Activated T-cell treated with anti-CD3 and anti-CD28 coated beads, Interleukin-2, amount 50 U/mL, for 4 hours (primary cell): ENCODE data around the gene BCL2L1. TPM values are rescaled to one million over a fixed set of nuclear protein-coding genes. Genes with fewer than 3 reads are reported as not detected.
"Not testable (repeated sequence)": the region's sequence is repeated elsewhere in the genome, so short reads cannot be mapped to it uniquely, and the experiment has no call there.

Experiments used
- ATAC-seq, 2 donors: fragments of 200-7000 bp; cut with Tn5 transposase; one replicate each; pipeline ENCODE4 v1.10.0; 2021
- DNase-seq: peaks from one replicate; pipeline ENCODE4 v3.0.0-alpha.2; 2020
- H3K27me3 Mint-ChIP-seq: one replicate; pipeline ENCODE4 v1.8.0; 2021; ENCODE audit warnings: low read depth, mixed read lengths
- H3K36me3 Mint-ChIP-seq: one replicate; pipeline ENCODE4 v1.8.0; 2022; ENCODE audit warnings: mixed read lengths; ENCODE audit not compliant: insufficient read depth
- H3K4me1 Mint-ChIP-seq: one replicate; pipeline ENCODE4 v1.8.0; 2021; ENCODE audit warnings: low read depth, mixed read lengths
- H3K4me3 Mint-ChIP-seq: one replicate; pipeline ENCODE4 v1.8.0; 2021; ENCODE audit warnings: mild to moderate bottlenecking, moderate library complexity, mixed read lengths
- H3K9me3 Mint-ChIP-seq: one replicate; pipeline ENCODE4 v1.8.0; 2021; ENCODE audit warnings: mixed read lengths
- total RNA-seq, 3 donors: library from RNA; stranded (reverse); gene quantifications; one replicate each; pipeline ENCODE4 v1.2.1, GENCODE V29; 2021

The BCL2L1 gene
- total RNA-seq, 3 donors from 2014 or later = 237 to 274 (median 248) TPM

GRCh38 chr20:31632548-31633338, 89.9 kb downstream of the BCL2L1 start:
- H3K4me1 Mint-ChIP-seq = no peaks in the 10 kb centered on the region
- no peak for DNase-seq
- H3K36me3 Mint-ChIP-seq = no peaks in the 10 kb centered on the region
- no peak for ATAC-seq
- no peaks in the 10 kb centered on the region for H3K27me3 Mint-ChIP-seq
- no peaks in the 10 kb centered on the region for H3K9me3 Mint-ChIP-seq
- H3K4me3 Mint-ChIP-seq = no peak overlapping the region

- H3K4me1 Mint-ChIP-seq = no peaks in the 10 kb centered on the region
- DNase-seq (no peak), ATAC-seq (no peak)
- no peaks in the 10 kb centered on the region for H3K36me3 Mint-ChIP-seq
- no peak overlapping the region for H3K4me3 Mint-ChIP-seq
- H3K27me3 Mint-ChIP-seq = no peaks in the 10 kb centered on the region
- H3K9me3 Mint-ChIP-seq = no peaks in the 10 kb centered on the region
Measured at GRCh38 chr20:31630187-31630790, 92.4 kb downstream of the BCL2L1 start.

GRCh38 chr20:31628057-31628456, 94.6 kb downstream of the BCL2L1 start:
- not testable (repeated sequence) for DNase-seq, H3K9me3 Mint-ChIP-seq, H3K36me3 Mint-ChIP-seq, H3K27me3 Mint-ChIP-seq, H3K4me1 Mint-ChIP-seq, ATAC-seq, H3K4me3 Mint-ChIP-seq

- ATAC-seq, H3K36me3 Mint-ChIP-seq, H3K27me3 Mint-ChIP-seq, H3K9me3 Mint-ChIP-seq, H3K4me1 Mint-ChIP-seq, DNase-seq, H3K4me3 Mint-ChIP-seq: not testable (repeated sequence)
Measured at GRCh38 chr20:31626534-31626933, 96.1 kb downstream of the BCL2L1 start.

- H3K4me3 Mint-ChIP-seq, DNase-seq, ATAC-seq, H3K27me3 Mint-ChIP-seq, H3K4me1 Mint-ChIP-seq, H3K36me3 Mint-ChIP-seq, H3K9me3 Mint-ChIP-seq: not testable (repeated sequence)
Measured at GRCh38 chr20:31623123-31623505, 99.6 kb downstream of the BCL2L1 start.

GRCh38 chr20:31620246-31620645, 102.4 kb downstream of the BCL2L1 start:
- ATAC-seq = no peak
- no peaks in the 10 kb centered on the region for H3K9me3 Mint-ChIP-seq
- H3K27me3 Mint-ChIP-seq = peaks cover 7% of the 10 kb centered on the region
- H3K36me3 Mint-ChIP-seq = no peaks in the 10 kb centered on the region
- H3K4me3 Mint-ChIP-seq = no peak overlapping the region
- peaks cover 3% of the 10 kb centered on the region for H3K4me1 Mint-ChIP-seq
- no peak for DNase-seq

GRCh38 chr20:31617432-31618104, 105.1 kb downstream of the BCL2L1 start:
- DNase-seq (no peak), ATAC-seq (no peak)
- peaks cover 7% of the 10 kb centered on the region for H3K27me3 Mint-ChIP-seq
- no peaks in the 10 kb centered on the region for H3K9me3 Mint-ChIP-seq
- H3K4me1 Mint-ChIP-seq = peaks cover 3% of the 10 kb centered on the region
- no peaks in the 10 kb centered on the region for H3K36me3 Mint-ChIP-seq
- H3K4me3 Mint-ChIP-seq = no peak overlapping the region

GRCh38 chr20:31615416-31615815, 107.3 kb downstream of the BCL2L1 start:
- H3K27me3 Mint-ChIP-seq = peaks cover 8% of the 10 kb centered on the region
- H3K4me1 Mint-ChIP-seq = peaks cover 3% of the 10 kb centered on the region
- H3K36me3 Mint-ChIP-seq = no peaks in the 10 kb centered on the region
- ATAC-seq (no peak), DNase-seq (no peak)
- no peak overlapping the region for H3K4me3 Mint-ChIP-seq
- no peaks in the 10 kb centered on the region for H3K9me3 Mint-ChIP-seq

Other genes starting within 250 kb of the BCL2L1 start
- not detected for gene DEFB124, start 247.7 kb downstream of the BCL2L1 start, total RNA-seq
- not detected for gene REM1, start 247.6 kb downstream of the BCL2L1 start, total RNA-seq
- gene HM13, start 208.4 kb downstream of the BCL2L1 start, total RNA-seq = 100 to 1,000 TPM; 191 to 210 (median 195) TPM
- 1 to 10 TPM; 1.4 to 1.6 (median 1.5) TPM for gene ID1, start 117.6 kb downstream of the BCL2L1 start, total RNA-seq
- not detected for gene COX4I2, start 85.0 kb downstream of the BCL2L1 start, total RNA-seq
- 1 to 10 TPM; 8.0 to 9.9 (median 9.3) TPM for gene TPX2, start 16.4 kb upstream of the BCL2L1 start, total RNA-seq
- gene MYLK2, start 96.5 kb upstream of the BCL2L1 start, total RNA-seq = under 1 TPM in 2 of 3 donors, not detected in 1; 0.10 to 0.11 TPM
- gene FOXS1, start 122.7 kb upstream of the BCL2L1 start, total RNA-seq = not detected
- not detected for gene DUSP15, start 147.7 kb upstream of the BCL2L1 start, total RNA-seq
- not detected for gene TTLL9, start 147.8 kb upstream of the BCL2L1 start, total RNA-seq
- 10 to 100 TPM; 25.5 to 26.5 (median 26.0) TPM for gene PDRG1, start 229.2 kb upstream of the BCL2L1 start, total RNA-seq
- gene XKR7, start 245.3 kb upstream of the BCL2L1 start, total RNA-seq = not detected